Measurements from ENCODE around the gene GOLGA3. TPM values are rescaled to one million over a fixed set of nuclear protein-coding genes. Genes with fewer than 3 reads are reported as not detected.
"Not testable (repeated sequence)": the region's sequence is repeated elsewhere in the genome, so short reads cannot be mapped to it uniquely, and the experiment has no call there.

Gene GOLGA3
- total RNA-seq, 2 donors from 2014 or later: 32.2 to 49.8 TPM

- no peak overlapping the region for H3K4me3 ChIP-seq
- H3K27ac ChIP-seq: no peak overlapping the region
- DNase-seq (ENCODE audit: low spot score): no peak
- H3K4me1 ChIP-seq: no peaks in the 10 kb centered on the region
- H3K36me3 ChIP-seq: peaks cover 79% of the 10 kb centered on the region
- H3K9me3 ChIP-seq: no peaks in the 10 kb centered on the region
- TF ChIP-seq, protein P1, sequence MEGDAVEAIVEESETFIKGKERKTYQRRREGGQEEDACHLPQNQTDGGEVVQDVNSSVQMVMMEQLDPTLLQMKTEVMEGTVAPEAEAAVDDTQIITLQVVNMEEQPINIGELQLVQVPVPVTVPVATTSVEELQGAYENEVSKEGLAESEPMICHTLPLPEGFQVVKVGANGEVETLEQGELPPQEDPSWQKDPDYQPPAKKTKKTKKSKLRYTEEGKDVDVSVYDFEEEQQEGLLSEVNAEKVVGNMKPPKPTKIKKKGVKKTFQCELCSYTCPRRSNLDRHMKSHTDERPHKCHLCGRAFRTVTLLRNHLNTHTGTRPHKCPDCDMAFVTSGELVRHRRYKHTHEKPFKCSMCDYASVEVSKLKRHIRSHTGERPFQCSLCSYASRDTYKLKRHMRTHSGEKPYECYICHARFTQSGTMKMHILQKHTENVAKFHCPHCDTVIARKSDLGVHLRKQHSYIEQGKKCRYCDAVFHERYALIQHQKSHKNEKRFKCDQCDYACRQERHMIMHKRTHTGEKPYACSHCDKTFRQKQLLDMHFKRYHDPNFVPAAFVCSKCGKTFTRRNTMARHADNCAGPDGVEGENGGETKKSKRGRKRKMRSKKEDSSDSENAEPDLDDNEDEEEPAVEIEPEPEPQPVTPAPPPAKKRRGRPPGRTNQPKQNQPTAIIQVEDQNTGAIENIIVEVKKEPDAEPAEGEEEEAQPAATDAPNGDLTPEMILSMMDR (IDR thresholded peaks at IDR 0.05): no peak
- H3K27me3 ChIP-seq: no peaks in the 10 kb centered on the region
Measured at GRCh38 chr12:132848521-132848920, 19.9 kb upstream of the GOLGA3 start.

- DNase-seq (ENCODE audit: low spot score): no peak
- Histone ChIP-seq H3K4me3 (no peak overlapping the region), H3K27me3 (no peaks in the 10 kb centered on the region), H3K4me1 (no peaks in the 10 kb centered on the region), H3K9me3 (no peaks in the 10 kb centered on the region), H3K36me3 (peaks cover 79% of the 10 kb centered on the region), H3K27ac (no peak overlapping the region)
- TF ChIP-seq, protein P1 (IDR thresholded peaks at IDR 0.05): no peak
Measured at GRCh38 chr12:132847363-132848356, 19.0 kb upstream of the GOLGA3 start.

- H3K27ac ChIP-seq; H3K9me3 ChIP-seq; DNase-seq (ENCODE audit: low spot score); H3K27me3 ChIP-seq; H3K4me3 ChIP-seq; H3K4me1 ChIP-seq: not testable (repeated sequence)
- peaks cover 84% of the 10 kb centered on the region for H3K36me3 ChIP-seq
Measured at GRCh38 chr12:132844681-132845080, 16.0 kb upstream of the GOLGA3 start.

DNA sequence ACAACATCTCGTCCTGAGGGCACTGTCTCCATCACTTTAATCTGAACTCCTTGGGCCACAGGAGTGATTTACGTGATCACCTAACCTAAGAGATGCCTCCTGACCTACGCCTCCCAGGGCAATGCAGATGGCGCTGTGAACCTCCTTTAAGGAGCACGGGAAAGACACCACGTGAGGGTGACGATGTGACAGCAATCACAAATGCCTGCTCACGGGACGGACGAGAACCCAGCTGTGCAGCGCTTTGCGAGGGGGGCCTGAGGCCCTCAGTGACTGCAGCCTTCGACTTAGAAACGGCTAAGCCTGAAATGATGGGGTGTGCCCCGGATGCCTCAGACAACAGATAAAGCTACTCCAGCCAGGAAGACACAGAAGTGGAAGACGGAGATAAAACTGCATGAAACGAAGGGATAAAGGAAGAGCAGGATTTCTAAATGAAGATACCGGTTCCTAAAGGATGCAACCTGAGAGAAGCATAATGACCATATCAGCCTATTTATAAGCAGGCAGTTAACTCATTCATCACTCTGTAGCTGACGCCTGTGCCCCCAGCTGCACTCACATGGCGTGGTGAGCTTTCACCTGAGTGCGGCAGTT lies 13.9 kb upstream of the GOLGA3 start:
- DNase-seq (ENCODE audit: low spot score): no peak
- TF ChIP-seq, protein P1 (IDR thresholded peaks at IDR 0.05): no peak
- H3K4me3 ChIP-seq: no peak overlapping the region
- no peaks in the 10 kb centered on the region for H3K4me1 ChIP-seq
- H3K27ac ChIP-seq: no peak overlapping the region
- peaks cover 69% of the 10 kb centered on the region for H3K36me3 ChIP-seq
- H3K9me3 ChIP-seq: no peaks in the 10 kb centered on the region
- no peaks in the 10 kb centered on the region for H3K27me3 ChIP-seq

DNA sequence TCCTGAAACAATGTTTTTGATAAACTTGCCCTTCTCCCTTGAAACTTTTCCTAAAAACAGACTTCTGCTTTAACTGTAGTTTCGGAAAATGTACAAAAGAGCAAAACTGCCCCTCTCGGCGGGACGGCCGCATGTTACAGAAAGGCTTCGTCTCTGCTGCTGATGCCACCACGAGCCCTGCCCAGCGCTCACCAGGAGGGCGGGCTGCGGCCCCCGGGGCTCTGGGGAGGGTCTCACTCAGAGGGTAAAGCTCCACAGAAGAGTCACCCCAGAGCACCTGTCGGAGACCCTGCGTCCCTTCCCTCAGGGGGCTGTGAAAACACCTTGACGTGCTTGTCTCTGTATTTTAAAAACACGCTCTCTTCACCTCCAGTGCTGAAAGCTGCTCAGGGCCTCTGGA lies 12.5 kb upstream of the GOLGA3 start:
- Histone ChIP-seq H3K27me3 (no peaks in the 10 kb centered on the region), H3K27ac (no peak overlapping the region), H3K4me3 (no peak overlapping the region), H3K4me1 (no peaks in the 10 kb centered on the region), H3K9me3 (no peaks in the 10 kb centered on the region), H3K36me3 (peaks cover 57% of the 10 kb centered on the region)
- TF ChIP-seq, protein P1 (IDR thresholded peaks at IDR 0.05): no peak
- no peak for DNase-seq (ENCODE audit: low spot score)

- Histone ChIP-seq H3K9me3 (no peaks in the 10 kb centered on the region), H3K36me3 (peaks cover 51% of the 10 kb centered on the region), H3K4me1 (no peaks in the 10 kb centered on the region), H3K27me3 (no peaks in the 10 kb centered on the region), H3K4me3 (no peak overlapping the region), H3K27ac (no peak overlapping the region)
- TF ChIP-seq, protein P1 (IDR thresholded peaks at IDR 0.05): no peak
- no peak for DNase-seq (ENCODE audit: low spot score)
Measured at GRCh38 chr12:132840536-132840935, 11.9 kb upstream of the GOLGA3 start.
